Urothelium cell line (cell line): ENCODE data around the gene WFDC1.
A peak's percentile ranks its signal among the peaks of the same experiment; 100 is the strongest.

ENCODE experiments used
- DNase-seq: peaks from one replicate; pipeline ENCODE4 v3.0.0; 2011; ENCODE audit warnings: low spot score, mixed read lengths
- FAIRE-seq: peaks from 2 replicates; lab custom pipeline; 2011; peaks lifted over from hg19 to GRCh38; lab: Jason Lieb, UNC

The WFDC1 gene

DNA sequence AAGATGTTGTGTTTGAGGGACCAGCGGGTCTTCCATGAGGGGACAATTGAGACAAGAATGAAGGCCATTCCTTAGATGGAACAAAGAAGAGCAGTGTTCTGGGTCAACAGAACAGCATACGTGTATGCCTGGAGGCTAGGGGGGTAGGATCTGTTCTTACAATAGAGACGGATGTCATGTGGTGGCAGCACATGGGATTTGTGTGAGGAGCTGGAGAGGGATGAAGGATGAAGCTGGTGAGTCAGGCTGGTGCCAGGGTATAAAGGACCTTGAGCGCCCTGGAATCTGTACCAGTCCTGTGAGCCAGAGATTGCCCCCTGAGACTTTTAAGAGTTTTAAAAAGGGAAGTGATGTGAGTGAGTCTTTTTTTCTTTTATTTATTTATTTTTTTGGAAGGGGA is 22.8 kb upstream of the WFDC1 start:
- DNase-seq (no peak), FAIRE-seq (no peak)

DNA sequence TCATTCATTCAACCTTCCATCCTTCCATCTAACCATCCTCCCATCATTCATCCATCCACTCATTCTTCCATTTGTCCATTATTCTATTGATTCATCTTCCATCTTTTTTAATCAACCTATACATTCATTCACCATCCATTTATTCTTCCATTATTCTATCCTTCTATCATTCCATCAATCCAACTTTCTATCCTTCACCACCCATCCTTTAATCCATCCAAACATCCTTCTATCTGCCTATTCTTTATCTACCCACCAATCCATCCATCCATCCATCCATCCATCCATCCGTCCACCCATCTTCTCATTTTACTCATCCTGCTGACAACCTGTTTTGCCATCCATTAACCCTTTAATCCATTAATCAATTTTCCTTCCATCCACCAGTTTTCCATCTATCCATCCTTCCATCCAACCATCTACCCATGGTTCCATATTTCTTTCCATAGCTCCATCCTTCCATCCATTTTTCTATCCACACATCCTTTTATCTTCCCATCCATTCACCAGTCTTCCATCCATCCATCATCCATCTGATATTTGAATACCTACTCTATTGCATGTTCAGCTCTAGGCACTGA is 21.8 kb upstream of the WFDC1 start:
- FAIRE-seq: no peak
- DNase-seq: no peak

DNA sequence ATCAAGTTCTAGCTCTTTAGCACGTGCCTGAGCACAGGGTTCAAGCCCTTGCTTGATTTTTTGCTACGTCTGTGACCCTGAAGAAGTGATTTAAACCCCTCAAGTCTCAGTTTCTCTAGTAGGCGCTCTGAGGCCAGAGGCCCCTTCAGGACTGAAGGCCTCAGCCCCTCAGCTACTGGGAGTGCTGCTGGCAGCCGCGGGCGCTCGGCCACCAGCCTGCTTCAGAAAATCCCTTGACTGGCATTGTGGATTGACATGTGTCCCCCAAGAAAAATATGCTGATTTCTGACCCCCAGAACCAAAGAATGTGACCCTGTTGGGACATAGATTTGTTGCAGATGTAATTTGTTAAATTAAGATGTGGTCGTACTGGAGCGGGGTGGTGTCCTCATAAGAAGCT is 20.2 kb upstream of the WFDC1 start:
- FAIRE-seq: no peak
- DNase-seq: no peak

DNA sequence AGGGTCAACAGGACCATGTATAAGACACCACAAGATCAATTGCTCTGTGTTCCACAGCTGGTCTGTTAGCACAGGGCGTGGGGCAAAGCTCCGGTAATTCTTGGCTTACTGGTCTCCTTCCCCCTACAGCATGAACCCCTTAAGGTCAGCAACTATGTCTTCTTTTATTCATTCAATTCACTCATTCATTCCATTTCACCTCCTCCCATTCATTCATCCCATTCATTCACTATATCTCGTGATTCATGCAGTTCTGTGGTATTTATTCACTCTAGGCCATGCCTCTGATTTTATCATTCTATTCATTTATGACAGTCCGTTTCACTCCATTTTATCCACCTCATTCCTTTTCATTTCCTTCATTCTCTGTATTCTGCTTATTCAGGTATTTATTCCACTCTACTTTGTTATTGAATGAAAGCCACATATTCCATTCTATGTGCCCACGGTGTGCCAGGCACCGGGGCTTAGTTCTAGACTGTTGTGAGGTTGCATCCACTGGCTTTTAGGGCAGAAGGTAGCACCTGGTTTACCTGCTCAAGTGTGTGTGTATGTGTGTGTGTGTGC is 19.0 kb upstream of the WFDC1 start:
- no peak for DNase-seq
- FAIRE-seq: no peak

DNA sequence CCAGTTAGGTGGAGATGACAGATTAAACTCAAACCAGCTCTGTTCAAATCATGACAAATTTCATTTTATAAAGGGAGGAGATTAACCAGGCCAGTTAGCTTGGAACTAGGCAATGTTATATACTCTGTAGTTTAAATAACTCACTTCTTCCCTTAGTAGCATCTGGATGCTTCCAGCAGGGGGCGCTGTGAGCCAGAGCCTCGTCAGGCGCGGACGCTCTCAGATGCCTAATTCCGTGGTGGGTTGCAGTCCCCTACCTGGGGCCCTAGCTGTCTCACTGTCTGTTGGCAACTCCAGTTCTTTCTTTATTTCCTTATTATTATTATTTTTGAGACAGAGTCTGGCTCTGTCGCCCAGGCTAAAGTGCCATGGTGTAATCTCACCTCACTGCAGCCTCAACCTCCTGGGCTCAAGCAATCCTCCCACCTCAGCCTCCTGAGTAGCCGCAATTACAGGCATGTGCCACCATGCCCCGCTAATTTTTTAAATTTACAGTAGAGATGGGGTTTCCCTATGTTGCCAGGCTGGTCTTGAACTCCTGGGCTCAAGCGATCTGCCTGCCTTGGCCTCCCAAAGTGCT is 17.3 kb upstream of the WFDC1 start:
- DNase-seq: peak; percentile 64
- no peak for FAIRE-seq

DNA sequence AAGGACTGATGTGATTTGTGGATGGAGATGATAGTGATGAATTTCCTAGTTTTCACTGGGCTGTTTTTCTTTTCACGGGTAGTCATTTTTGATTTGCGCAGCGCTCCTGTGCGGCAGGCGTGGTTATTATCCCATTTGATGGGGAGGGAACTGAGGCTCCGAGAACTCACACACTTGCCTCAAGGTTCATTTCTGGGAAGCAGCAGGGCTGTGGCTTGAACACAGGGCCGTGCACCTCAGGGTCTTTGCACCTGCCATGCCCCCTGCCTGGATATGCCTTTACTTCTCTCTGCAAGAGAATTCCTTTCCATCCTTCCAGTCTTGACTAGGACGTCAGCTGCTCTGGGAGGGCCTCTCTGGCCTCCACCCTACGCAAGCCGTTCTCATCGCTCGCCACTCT is 16.3 kb upstream of the WFDC1 start:
- DNase-seq (no peak), FAIRE-seq (no peak)

DNA sequence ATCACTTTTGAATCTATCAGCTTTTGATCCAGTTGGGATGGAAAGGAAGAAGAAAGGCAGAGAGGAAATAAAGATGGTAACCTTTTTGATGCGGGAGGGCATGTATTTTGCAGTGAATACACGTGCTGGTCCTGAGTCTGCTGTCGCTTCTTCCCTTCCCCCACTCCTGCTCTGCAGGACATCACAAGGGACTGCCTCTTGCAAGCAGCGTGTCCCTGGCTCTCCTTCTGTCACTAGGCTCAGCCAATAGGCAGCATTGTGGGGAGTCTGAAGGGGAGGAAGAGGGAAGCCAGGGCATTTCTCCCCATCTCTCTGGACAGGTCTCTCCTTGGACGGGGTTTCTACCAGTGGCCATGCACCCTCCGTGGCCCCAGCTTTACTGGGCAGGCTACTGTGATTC is 15.7 kb upstream of the WFDC1 start:
- no peak for DNase-seq
- no peak for FAIRE-seq

DNA sequence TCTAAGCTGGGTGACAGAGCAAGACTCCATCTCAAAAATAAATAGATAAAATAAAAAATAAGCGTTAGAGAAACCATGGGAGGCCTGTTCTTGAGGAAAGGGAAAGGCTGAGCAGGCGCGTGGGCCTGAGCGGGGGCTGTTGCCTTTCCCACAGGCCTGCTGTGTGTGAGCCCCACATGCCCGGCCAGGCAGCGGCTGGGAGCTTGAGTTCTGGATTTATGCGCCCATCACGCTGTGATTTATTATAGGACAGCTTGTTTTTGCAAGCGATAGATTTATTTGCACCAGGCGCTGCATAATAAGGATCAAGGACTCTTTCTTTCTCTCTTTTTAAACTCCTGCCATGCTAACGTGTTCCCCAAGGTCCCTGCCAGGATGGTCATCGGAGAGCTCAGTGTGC is 14.8 kb upstream of the WFDC1 start:
- FAIRE-seq: no peak
- DNase-seq: no peak

DNA sequence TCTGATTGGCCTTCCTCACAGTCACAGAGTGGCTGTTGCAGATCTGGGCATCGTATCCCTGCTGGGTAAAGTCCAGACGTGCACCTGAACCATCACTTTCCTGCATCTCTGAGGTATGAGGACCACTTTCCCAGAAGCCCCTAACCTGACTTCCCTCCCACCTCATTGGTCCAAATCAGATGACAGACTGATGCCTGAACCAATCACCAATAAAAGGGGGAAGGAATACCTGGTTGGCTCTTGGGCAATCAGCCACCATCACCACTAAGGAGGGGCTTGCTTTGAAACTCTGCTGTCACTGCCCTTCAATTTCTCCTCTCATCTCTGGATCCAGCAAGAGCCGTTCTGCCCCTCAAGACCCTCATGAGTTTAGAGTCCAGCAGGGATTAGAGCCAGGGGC is 13.6 kb upstream of the WFDC1 start:
- FAIRE-seq: no peak

DNA sequence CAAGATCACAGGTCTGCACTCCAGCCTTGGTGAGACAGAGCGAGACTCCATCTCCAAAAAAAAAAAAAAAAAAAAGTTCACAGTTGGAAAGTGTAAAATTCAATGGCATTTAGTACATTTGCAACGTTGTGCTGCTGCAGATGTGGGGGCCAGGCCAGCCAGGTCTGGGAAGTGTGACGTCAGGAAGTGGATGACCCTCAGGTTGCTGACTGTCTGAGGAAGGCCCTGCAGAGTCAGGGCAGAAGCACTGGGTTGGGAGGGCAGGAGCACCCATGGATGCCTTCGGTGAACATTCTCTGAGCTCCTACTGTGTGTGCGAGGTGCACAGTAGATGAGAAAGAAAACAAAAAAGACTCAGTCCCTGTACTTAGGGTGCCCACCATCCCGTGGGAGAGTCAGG is 12.1 kb upstream of the WFDC1 start:
- no peak for DNase-seq
- no peak for FAIRE-seq

More for the DNA sequence above, 13.6 kb upstream of the WFDC1 start:
- no peak for DNase-seq

DNA sequence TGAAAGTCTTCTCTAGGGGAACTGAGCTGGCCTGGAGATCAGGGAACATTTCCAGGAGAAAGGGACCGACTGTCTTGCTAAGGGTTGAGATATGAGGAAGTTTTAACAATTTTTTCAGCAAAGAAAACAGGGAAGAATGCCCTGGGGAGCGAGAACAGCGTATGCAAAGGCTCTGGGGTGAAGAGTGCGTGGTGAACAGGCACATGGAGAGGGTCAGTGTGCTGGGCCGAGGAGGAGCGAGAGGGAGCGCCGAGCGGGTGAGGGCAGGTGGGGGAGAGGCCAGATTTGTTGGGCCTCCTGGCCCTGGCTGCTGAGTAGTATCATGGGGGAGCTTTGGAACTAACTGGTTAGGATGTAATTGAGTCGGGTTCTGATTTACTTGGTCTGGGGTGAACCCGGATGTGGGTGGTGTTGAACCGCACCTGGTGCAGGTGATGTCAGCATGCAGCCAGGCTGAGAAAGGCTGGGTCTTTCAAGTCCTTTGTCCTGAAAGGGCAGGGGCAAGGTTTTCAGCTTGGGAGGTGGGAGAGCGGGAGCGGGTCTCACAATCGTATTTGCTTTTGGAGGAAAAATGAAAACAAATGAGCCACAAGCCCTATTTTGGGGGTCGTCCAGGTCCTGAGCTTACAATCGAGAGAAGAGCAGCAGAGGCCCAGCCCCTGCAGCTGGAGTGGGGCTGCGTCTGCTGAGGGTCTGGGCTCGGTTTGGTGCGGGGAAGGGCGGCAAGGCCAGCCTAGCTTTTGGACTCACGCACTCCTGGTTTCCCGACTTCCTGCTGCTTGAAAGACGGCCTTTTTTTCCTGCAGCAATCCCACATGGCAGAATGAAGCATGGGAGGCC is 11.1 kb upstream of the WFDC1 start:
- DNase-seq (no peak), FAIRE-seq (no peak)

DNA sequence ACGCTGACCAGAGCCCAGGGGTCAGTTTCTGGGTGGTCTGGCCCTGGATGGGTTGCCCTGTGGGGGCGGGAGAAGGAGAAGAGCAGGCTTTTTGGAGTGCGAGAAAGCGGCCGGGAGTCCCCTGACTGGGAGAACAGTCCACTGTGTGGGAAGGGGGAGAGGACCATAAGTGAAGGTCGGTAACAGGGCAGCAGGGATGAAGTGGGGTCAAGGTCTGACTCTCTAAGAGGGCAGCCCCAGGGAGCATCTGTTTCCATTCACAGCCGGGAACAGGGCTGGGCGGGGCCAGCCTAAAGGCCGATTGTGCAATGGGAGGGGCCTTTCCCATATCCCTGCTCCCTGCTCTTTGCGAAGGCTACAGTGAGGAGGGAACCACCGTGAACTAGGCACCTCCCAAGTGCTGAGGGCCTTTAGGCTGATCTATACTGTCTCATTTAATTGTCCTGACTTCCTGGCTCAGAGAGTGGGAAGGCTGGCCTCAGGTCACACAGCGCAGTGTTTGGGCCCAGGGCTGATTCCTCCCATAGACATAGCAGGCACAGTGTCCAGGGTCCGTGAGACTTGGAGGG is 10.4 kb upstream of the WFDC1 start:
- no peak for FAIRE-seq
- no peak for DNase-seq

DNA sequence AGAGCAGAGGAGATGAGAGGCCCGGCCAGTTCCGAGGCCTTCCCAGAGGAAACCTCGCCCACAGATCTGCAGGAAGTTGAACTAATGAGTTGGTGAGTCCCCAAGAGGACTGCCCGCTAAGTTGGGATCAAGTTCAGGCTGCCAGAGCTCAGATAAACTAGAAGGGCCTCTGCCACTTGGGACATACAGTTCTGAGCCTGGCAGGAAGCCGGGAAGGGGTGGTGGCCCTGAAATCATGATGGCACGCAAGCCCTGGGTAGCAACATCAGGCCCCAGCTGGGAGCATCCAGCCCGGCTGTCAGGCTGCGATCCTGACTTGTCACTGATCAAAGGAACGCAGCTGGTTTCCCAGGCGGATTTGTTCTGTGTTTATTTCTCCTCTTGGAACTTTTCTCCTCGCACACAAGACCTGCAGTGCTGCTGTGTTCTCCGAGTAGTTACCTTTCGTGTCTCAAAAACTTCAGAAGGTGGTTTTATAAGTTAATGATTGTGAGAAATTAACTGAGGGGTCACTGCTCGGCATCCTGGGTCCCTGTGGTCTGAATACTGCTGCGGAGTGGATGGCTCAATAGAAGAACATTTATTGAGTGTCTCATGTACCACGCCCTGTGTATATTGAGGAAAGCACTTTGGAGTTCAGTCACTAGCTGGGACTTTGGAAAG is 8.0 kb upstream of the WFDC1 start:
- DNase-seq (no peak), FAIRE-seq (no peak)

DNA sequence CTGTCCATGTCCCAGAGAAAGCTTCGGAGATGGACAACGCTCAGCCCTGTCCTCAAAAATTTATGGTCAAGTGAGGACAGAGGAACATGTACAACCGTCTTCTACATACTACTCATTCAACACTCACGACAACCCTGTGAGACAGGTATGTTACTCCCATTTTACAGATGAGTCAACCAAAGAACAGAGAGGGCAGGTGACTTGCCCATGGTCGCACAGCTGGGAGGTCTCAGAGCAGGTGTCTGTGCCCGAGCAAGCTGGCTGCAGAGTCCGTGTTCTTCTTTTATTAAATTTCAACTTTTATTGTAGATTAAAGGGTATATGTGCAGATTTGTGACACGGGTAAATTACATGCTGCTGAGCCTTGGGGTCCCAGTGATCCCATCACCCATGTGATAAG is 5.8 kb upstream of the WFDC1 start:
- peak; percentile 27 for FAIRE-seq

DNA sequence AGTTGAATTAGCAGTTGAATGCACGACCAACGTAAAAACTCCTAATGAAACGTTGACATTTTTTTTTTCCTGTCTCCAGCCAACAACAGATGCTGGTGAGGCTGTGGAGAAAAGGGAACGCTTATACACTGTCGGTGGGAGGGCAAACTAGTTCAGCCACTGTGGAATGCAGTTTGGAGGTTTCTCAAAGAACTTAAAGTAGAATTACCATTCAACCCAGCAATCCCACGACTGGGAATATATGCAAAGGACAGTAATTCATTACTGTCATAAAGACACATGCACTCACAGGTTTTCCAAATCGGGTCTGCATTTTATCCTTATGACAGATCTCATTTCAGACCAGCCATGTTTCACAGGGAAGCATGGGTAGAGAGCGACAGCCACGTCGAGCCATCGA is 3.5 kb upstream of the WFDC1 start:
- FAIRE-seq (no peak), DNase-seq (no peak)

More for the DNA sequence above, 5.8 kb upstream of the WFDC1 start:
- DNase-seq: no peak

DNA sequence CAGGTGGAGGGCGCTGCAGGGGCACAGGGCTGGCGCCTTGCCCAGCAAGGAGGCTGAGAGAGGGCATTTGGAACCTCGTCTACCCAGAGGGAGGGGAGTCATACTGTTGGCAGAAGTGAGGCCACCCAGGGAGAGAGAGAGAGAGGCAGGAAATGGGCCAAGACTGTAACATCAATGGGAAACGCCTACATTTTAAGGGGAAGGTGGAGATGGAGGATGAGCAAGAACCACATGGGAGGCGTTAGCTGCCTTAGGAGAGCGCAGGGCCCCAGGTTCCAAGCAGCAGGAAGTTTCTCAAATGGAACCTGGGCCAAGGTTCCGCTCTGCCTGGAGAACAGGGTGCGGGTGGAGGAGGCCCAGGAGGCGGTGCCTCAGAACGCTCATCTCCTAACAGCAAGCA is 2.7 kb upstream of the WFDC1 start:
- peak; percentile 71 for DNase-seq
- FAIRE-seq: no peak

DNA sequence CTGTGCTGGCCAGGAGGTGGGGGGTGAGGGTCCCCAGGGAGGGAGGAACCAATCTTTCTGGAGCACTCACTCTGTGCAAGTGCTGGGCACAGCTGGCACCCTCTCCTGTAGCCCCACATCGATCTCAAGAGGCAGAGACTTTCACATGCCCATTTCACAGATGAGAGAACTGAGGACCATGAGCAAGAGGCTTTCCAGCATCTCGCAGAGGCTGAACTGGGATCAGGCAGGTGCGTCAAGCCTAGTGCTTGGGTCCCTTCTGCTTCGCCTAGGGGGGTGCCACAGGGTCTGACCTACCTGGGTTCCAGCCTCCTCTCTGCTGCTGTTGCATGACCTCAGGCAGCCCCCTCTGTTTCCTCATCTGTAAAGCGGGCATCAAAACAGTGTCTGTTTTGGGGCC is 1.3 kb upstream of the WFDC1 start:
- FAIRE-seq: no peak
- DNase-seq: no peak

DNA sequence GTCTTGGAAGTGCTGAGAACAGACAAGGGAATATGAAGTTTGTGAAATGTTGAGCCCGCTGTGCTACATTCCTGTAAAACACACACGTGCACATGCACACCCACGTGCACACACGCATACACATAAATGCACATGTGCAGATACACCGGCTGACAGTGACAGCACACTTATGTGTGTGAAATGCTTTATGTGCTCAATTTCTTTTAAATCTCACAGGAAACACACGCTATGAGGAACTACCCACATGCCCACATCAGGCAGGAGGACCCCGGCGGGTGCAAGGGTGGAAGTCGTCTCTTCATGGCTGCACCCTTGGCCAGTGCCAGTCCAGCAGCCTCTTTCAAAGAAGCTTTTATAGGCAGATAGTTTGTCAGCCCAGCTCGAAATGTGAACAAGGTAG is 561 bp upstream of the WFDC1 start:
- DNase-seq (no peak), FAIRE-seq (peak; percentile 94)

DNA sequence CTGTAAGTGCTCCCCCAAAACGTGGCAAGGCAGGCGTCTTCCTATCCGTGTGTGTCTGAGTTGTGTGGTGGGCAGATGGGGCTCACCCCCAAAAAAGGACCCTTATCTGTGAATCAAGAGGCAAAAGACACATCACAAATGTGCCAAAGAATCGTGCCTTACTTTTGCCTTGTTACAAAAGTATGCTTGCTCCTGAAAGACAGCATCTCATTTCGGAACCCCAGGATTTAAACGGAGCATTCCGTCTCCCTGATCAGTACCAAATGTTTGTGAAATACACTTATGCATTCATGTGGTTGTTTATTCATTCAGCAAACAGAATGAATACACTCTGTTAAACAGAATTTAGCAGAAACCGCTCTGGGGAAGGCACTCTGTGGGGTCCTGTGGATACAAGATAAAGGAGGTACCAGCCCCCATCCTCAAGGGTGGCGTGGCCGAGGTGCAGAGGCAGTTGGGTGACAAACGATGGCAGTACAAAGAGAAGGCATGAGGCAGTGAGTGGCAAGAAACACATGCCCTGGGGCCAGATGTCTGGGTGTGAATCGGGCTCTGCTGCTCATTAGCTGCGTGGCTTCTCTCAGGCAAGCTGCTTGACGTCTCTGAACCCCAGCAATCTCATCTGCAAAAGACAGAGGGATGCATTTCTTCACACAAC is 654 bp downstream of the WFDC1 start:
- DNase-seq (no peak), FAIRE-seq (no peak)

DNA sequence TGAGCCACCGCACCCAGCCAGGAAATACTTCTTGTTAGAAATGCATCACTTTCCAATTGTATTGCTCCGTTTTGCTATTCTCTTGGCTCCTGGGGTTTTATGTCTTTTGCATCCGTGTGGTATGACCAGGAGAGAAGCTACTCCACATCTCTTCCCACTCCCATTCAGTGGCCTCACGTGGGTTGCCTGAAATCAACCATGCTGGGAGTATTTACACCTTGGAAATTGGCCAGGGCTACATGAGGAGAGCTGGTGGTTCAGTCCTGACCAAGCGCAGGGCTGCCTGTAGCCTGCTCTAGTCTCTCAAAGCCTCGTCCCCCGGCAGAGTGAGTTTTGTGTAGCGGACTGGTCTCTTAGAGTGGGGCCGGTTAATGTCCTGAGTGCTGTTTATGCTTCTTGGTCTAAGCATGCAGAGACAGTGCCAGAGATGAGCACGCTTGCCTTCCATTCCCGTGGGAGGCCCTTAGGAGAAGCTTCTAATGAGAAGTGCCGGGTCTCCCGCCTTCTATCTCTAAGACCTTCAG is 3.8 kb downstream of the WFDC1 start:
- DNase-seq: no peak
- FAIRE-seq: no peak
